Psoas muscle (tissue), 8 donors: ENCODE data around the gene DNASE1L3. TPM values are rescaled to one million over a fixed set of nuclear protein-coding genes. Genes with fewer than 3 reads are reported as not detected.

Source experiments
- ATAC-seq, 4 donors: fragments of 200-7000 bp; cut with Tn5 transposase; one replicate each; pipeline ENCODE4 v1.9.1; 2020; ENCODE audit warnings: moderate library complexity in 3 of 4, mild to moderate bottlenecking in 2 of 4
- DNase-seq, 2 donors: peaks; one replicate each; pipeline ENCODE4 v3.0.0-alpha.2; 2020
- H3K27ac ChIP-seq: fragments of 200-600 bp; one replicate; pipeline ENCODE4 v1.8.0; 2022
- H3K27me3 ChIP-seq, 3 donors: fragments of 200-600 bp in 1 of 3; one replicate each; pipeline versions ENCODE4 v1.6.1 to v1.8.0; 2013 to 2022; ENCODE audit warnings: low read length in 2 of 3, mild to moderate bottlenecking in 2 of 3, moderate library complexity in 1 of 3; ENCODE audit not compliant: insufficient read depth in 3 of 3
- H3K36me3 ChIP-seq, 2 donors: fragments of 200-600 bp in 1 of 2; one replicate each; pipeline versions ENCODE4 v1.6.1 to v1.8.0; 2013 to 2022; ENCODE audit warnings: low read depth in 1 of 2, mild to moderate bottlenecking in 1 of 2, moderate library complexity in 1 of 2; ENCODE audit not compliant: insufficient read depth in 1 of 2
- H3K4me1 ChIP-seq: fragments of 200-600 bp; one replicate; pipeline ENCODE4 v1.8.0; 2022
- H3K4me3 ChIP-seq: fragments of 200-600 bp; one replicate; pipeline ENCODE4 v1.8.0; 2022; ENCODE audit warnings: mild to moderate bottlenecking
- H3K9me3 ChIP-seq: fragments of 200-600 bp; one replicate; pipeline ENCODE4 v1.8.0; 2022
- CTCF ChIP-seq: fragments of 200-600 bp; IDR thresholded peaks from one replicate; pipeline ENCODE4 v1.8.0; 2022; ENCODE audit warnings: antibody characterized with exemption
- WGBS, 3 donors: extraction: QIAGEN DNeasy Blood & Tissue Kit; methylation state at CpG; one replicate each; pipeline versions ENCODE4 v1.1.6 to v1.1.7; 2013; 5-methylcytosine and 5-hydroxymethylcytosine counted together
- intact Hi-C, 2 donors: fragments of 100-400 bp; cut with DNase I; formaldehyde crosslinking; loops; one replicate each; pipeline versions ENCODE4 v1.11.0 to v1.14.2; 2022
- polyA plus RNA-seq, 3 donors: library from polyadenylated mRNA; stranded (reverse); fragments of 200-250 nt; gene quantifications; one replicate each; pipeline ENCODE4 v1.2.3, GENCODE V29; 2013
- total RNA-seq, 4 donors: library from RNA; stranded (reverse); fragmentation: NEBNext Ultra II Directional in 2 of 4; extraction: Animal tissue kit (Norgen Biotek cat#: 25700) in 2 of 4; gene quantifications; one replicate each; pipeline versions ENCODE4 v1.2.1 to v1.2.4, GENCODE V29; 2021 to 2023
- donor health status: healthy with polysubstance abuse.
- donor health status: DM: no; HTN: no; CAD: no; lungs with moderate emphysema.
- donor health status: Bipolar disorder and iron deficiency.
- donor health status: healthy.
- donor health status: DM: yes; HTN: yes; CAD: no.
- donor health status: DM: no; HTN: no; CAD: no.
- donor health status: DM: no; HTN: no; CAD: no.
- donor health status: DM: yes; HTN: yes; CAD: no.

The DNASE1L3 gene
- total and polyA plus RNA-seq, 7 donors, result 0.18 to 1.4 (median 0.73) TPM

GRCh38 chr3:58192069-58192468, 18.7 kb downstream of the DNASE1L3 start:
- intact Hi-C loops, result no loop called here
- H3K27ac ChIP-seq, result no peak overlapping the region
- WGBS, 3 donors, result 69 to 76% (median 71%) methylated on average over 5 of the region's 5 CpGs
- TF ChIP-seq CTCF, result no peak
- no peaks in the 10 kb centered on the region for H3K4me1 ChIP-seq
- H3K36me3 ChIP-seq, result no peaks in the 10 kb centered on the region
- H3K9me3 ChIP-seq, result no peaks in the 10 kb centered on the region
- no peaks in the 10 kb centered on the region for H3K27me3 ChIP-seq
- DNase-seq, result no peak
- no peak overlapping the region for H3K4me3 ChIP-seq
- ATAC-seq, result no peak

- 73 to 76% (median 73%) methylated on average over 10 of the region's 10 CpGs for WGBS, 3 donors
- Histone ChIP-seq H3K4me1 (no peaks in the 10 kb centered on the region), H3K9me3 (no peaks in the 10 kb centered on the region), H3K4me3 (no peak overlapping the region), H3K27me3 (no peaks in the 10 kb centered on the region), H3K36me3 (no peaks in the 10 kb centered on the region), H3K27ac (no peak overlapping the region)
- TF ChIP-seq CTCF, result no peak
- intact Hi-C loops, result no loop called here
- no peak for ATAC-seq
- DNase-seq, result no peak
These were observed 19.3 kb downstream of the DNASE1L3 start for GRCh38 chr3:58191361-58191991.

- no peak overlapping the region for H3K27ac ChIP-seq
- 43 to 69% (median 56%) methylated on average over 4 of the region's 4 CpGs for WGBS, 3 donors
- intact Hi-C loops, result no loop called here
These were observed 19.9 kb downstream of the DNASE1L3 start for GRCh38 chr3:58190882-58191281.

DNA sequence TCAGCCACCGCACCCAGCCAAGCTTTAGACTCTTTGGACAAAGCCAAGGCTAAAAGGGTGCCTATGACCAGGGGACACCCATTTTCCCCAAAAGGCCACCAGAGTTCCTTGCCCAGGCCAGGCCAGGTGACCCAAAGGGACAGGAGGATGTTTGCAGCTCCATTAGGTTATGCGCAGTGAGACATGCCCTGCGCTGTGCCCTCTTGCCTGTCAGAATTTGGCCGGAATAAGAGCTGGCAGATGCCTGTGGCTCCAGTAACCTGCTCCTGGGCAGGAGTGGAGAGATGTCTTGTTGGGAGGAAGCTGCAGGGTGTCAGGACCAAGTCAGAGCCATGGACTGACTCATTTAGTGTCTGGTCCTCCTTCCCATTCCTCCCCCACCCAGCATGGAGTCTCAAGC, 20.5 kb downstream of the DNASE1L3 start:
- no peaks in the 10 kb centered on the region for H3K36me3 ChIP-seq
- H3K27ac ChIP-seq, result no peak overlapping the region
- intact Hi-C loops, result no loop called here
- 95 to 100% (median 96%) methylated on average over 4 of the region's 4 CpGs for WGBS, 3 donors
- ATAC-seq (no peak), DNase-seq (no peak)
- H3K4me1 ChIP-seq, result no peaks in the 10 kb centered on the region
- TF ChIP-seq CTCF, result no peak
- no peaks in the 10 kb centered on the region for H3K9me3 ChIP-seq
- no peak overlapping the region for H3K4me3 ChIP-seq
- no peaks in the 10 kb centered on the region for H3K27me3 ChIP-seq

More at GRCh38 chr3:58190882-58191281, 19.9 kb downstream of the DNASE1L3 start:
- Histone ChIP-seq H3K27me3 (no peaks in the 10 kb centered on the region), H3K4me1 (no peaks in the 10 kb centered on the region), H3K36me3 (no peaks in the 10 kb centered on the region), H3K4me3 (no peak overlapping the region), H3K9me3 (no peaks in the 10 kb centered on the region)
- no peak for DNase-seq
- peak in 1 of 4 donors; percentile 45 for ATAC-seq
- TF ChIP-seq CTCF, result no peak

DNA sequence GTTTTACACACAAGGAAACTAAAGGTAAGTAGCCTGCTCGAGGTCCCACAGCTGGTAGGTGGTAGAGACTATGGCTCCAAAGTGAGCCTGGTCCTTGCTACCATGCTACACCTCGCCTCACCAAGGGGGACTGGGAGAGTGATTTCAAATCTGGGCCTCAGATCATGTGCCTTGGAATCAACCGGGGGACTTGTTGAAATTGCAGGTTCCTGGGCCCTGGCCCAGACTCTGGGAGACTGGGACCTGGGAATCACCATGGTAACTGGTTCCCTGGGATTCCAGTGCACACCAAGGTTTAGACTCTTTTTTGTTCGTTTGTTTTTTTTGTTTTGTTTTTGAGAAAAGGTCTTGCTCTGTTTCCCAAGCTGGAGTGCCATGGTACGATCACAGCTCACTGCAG, 21.1 kb downstream of the DNASE1L3 start:
- Histone ChIP-seq H3K4me3 (no peak overlapping the region), H3K27me3 (no peaks in the 10 kb centered on the region), H3K36me3 (no peaks in the 10 kb centered on the region), H3K27ac (no peak overlapping the region), H3K4me1 (no peaks in the 10 kb centered on the region), H3K9me3 (no peaks in the 10 kb centered on the region)
- ATAC-seq, result no peak
- 75 to 80% (median 79%) methylated on average over 5 of the region's 5 CpGs for WGBS, 3 donors
- intact Hi-C loops, result loop anchor here (5.0 to 10.0 kb wide), 2 partner anchors 225 to 348 kb away; partner anchors contain the start of gene ACOX2 (in 1 of the 2)
- no peak for DNase-seq
- no peak for TF ChIP-seq CTCF
